NCI-H2171 treated with DMSO at 0.1 percent for 48 hours (cell line): ENCODE results near the gene NCAPD2.
A peak's percentile ranks its signal among the peaks of the same experiment; 100 is the strongest.
"Not testable (repeated sequence)": the region's sequence is repeated elsewhere in the genome, so short reads cannot be mapped to it uniquely, and the experiment has no call there.

Source experiments
- DNase-seq: peaks from one replicate; lab custom pipeline; 2025; lab: John Stamatoyannopoulos, UW

The NCAPD2 gene

DNA sequence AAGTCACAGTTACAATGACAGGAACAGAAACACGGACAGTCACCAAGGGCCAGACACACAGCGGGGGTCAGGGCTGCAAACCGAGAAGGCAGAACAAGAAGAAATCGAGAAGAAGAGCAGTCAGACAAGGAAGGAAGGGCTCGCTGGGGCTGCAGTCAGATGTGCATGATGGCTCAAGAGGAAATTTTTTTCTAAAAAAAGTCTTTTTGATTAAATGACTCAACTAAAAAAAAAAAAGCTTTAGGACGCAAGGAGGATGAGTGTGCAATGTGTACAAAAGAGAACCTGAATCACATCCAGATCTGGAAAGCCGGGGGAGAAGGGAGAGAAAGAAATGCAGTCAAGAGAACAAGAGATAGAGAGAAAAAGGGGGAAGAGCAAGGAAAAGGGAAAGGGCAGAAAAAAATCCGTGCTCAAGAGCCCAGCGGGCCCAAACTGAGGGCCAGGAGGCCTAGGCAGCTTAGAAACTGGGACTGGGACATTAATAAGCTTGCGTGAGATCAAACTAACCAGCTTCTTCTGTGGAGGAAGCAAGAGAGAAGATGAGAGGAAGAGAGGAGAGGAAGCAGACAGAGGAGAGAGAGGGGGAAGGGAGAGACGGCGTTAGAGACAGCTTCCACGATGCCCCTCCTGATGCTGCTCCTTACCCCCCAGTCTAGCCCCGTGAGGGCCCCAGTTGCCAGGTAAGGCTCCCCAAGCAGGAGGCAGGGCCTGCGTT is 55.2 kb downstream of the NCAPD2 start:
- DNase-seq = no peak

DNA sequence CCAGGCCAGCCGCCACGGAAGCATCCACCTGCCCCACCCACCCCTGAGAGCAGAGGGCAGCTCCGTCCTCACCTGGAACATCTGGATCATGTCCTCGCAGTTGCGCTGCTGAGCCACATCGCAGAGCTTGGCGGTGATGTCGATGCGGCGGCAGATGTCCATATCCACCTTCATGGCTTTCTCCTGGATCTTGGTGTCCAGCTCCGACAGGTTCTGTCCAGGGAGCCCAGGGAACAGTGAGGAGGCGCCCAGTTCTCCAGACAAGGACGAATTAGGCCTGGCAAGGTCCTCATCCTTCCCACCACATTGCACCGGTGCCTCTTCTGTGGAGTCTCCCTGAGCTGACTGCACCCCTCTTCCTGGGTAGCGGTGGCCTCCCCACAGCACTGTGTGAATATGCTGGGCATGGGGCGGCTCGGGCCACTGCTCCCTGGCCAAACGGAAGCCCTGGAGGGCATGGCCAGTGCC is 55.8 kb downstream of the NCAPD2 start:
- DNase-seq = no peak

DNA sequence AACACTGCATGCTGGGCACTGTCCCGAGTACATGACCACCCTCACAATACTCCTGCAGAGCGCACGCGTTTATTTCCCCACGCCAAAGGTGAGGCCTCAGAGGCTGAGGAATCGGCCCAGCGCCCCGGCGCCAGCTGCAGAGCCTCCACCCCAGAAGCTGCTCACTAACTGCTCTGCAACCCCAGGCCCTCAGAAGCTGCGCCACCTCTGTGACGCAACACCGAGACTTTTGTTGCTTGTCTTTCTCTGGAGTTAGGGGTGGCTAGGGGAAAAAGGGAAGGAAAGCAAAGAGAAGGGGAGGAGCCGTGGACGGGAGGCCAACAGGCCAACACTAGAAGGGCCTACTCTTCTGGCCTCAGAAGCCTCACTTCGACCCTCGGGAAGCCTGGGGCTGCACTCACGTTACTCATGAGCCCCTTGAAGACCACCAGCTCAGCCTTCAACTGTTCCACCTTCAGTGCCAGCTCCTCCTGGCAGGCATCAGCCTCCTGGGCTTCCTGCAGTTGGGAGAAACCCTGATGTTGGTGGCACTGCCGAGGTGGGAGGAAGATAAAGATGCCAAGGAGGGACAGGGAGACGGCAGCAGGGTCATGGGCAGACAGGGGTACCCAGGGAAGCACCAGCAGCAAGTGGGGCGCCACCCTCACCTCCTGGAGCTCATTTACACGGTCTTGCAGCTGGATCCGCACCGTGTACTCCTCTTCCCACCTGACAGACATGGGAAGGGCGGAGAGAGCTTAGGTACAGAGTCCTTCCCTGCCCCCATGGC is 56.6 kb downstream of the NCAPD2 start:
- DNase-seq = no peak

DNA sequence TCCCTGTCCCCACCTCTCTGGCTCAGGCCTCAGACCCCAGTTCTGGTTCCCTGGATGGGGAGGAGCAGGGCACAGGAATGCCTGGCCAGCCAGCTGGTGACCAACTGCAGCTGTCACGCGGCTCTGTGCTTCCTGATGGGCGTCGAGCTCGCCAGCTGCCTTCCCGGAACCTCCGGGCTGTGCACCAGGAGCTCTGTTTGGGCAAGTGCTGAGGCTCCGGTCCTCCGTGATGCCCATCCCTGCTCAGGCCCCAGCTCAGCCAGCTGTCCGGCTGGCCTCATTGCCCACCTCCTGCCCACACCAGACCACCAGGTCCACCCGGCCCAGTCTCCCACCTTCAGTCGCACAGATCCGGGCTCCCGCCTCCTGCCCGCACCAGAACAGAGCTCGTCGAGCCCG is 57.2 kb downstream of the NCAPD2 start:
- DNase-seq = no peak

DNA sequence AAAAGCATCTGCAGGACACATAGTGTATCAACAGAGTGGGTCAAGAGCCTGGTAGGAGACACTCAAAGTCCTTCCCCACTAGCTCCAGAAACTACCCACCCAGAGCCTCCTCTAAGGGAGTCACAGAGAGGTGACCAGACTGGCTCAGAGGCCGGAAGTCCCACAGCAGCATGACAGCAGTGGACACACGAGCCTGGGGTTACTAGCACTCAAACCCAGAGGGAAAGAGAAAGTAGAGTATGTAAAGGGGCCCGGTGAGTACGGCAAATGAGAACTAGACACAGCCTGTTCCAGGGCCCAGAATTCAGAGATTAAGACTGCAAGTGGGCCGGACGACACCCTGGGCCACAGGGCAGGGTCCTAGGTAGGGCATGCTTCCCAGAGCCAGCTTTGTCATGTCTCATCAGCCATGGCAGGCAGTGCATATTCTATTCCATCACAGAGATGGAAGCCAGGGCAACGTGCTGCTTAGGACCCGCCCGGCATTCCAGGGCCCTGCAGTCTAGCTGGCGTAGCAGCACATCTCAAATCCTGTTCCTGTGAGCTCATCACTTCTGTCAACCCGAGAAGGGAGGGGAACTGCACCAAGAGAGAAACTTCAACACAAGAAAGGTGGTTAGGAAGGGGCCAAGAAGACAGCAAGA is 57.7 kb downstream of the NCAPD2 start:
- no peak for DNase-seq

DNA sequence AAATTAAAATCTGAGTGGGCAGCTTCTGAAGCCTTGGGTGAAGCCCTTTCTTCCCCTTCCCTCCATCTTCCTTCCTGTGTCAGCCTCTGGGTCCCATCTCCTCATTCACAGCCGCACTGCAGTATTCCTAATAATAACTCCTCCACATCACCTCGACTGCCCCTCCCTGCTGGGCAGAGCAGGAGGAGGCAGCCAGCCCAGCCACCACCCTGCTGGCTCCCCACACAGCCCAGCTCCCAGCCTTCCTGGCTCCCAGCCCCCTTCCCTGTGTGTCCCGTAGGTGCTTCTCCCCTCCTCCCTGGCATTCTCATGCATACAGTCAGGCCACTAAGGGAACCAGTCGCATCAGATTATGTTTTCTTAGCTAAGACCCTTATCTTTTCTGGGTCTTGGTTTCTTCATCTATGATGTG is 58.2 kb downstream of the NCAPD2 start:
- no peak for DNase-seq

DNA sequence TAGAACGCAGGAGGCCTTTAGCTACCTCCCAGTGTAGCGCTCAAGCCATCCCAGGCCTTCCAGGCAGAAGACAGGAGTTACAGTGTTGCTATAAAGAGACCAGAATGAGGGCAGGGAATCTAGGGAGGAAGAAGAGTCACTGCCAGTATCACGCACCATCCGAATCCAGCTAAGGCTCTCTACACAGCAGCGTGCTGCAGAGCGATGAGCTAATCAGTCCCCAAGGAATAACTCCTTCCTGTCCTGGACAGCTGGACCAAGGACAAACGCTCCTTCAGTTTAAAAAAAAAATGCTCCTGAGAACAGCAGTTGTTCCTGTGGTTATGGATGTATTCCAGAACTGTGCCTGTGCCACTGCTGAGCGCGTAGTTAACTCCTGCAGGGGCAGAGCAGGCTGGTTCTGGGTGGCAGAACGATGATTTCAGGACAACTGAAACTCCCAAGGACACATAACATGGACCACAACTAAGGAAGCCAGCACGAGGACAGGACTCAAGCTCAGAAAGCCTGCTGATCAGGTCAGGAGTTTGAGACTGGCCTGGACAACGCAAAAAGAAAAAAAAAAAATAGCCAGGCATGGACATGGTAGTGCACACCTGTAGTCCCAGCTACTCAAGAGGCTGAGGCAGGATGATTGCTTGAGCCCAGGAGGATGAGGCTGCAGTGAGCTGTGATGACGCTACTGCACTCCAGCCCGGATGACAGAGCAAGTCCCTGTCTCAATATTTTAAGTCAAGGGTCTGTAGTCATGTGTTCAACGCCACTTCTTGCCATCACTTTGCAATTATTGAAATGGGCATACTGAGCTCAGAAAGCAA is 59.4 kb downstream of the NCAPD2 start:
- DNase-seq = peak; percentile 87

DNA sequence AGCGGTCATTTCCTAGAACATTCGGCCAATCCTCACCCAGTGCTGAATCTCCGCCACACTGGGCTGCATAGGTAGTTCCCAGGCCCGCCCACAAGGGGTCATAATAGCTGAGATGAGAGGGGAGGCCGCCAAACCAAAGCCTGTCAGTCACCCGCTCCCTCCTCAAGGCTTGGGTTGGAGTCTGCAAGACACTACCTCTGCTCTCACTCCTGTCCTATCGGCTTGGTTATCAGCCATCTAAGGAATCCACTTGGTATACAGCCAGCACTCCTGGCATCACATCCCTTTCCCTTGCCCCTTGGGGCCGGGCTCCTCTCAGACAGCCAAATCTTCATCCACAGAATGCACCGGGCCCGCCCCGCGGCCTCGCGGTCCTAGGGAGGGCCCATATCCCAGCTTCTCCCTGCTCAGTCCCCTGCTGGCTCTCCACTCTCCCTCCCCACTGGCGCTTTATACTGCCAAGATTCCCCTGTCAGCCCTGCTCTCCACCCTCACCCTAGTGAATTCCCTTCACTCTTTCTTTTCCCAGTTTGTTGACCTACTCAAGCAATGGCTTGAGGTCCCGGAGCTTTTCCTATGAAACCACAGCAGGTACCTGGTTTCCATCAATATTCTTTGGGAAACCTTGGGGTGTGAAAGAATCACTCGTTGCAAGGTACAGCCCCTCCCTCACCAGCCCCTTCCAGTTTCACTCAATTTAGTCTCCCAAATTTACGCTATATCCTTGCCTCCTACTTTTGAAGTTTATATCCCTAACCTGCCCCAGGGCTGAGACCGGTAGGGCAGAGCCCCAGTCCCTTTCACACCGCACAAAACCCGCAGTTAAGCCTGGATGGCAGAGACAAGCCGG is 60.5 kb downstream of the NCAPD2 start:
- peak; percentile 94 for DNase-seq

DNA sequence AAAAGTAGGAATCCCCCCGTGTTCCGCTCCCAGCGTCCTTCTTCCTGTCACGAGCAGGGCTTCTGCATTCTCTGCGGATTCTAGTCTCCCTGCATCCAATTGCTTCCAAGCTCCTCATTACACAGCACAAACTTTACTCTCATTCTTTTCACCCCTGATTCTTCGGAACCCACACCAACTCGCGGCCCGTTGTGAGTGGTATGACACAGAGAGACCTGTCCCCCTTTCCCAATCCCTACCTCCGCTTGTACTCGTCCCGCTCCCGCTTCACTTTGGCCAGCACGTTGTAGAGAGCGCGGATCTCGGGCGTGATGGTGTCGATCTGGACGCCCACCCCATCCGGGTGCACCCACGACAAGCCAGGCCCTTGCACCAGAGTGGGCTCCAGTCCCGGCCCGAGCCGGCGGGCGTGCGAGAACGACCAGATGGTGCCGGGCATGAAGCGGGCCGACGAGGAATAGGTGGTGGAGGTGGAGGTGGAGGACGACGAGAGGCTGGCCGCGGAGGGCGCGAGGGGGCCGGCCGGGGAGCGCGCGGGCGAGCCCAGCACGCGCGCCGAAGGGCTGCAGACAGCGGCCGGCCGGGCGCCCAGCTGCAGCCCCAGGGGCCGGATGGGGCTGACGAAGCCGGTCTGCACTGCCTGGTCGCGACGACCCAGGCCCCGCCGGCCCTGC is 61.3 kb downstream of the NCAPD2 start:
- no peak for DNase-seq

DNA sequence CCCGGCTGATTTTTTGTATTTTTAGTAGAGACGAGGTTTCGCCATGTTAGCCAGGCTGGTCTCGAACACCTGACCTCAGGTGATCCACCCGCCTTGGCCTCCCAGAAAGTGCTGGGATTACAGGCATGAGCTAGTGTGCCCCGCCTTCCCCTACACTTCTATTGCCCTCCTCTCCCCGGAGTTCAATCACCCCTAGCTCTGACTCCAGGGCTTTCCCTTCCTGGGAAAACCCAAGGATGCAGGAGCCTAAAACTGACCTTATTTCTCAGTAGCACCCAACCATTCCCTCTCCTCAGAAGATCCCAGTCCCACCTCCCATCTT is 62.6 kb downstream of the NCAPD2 start:
- DNase-seq = not testable (repeated sequence)

DNA sequence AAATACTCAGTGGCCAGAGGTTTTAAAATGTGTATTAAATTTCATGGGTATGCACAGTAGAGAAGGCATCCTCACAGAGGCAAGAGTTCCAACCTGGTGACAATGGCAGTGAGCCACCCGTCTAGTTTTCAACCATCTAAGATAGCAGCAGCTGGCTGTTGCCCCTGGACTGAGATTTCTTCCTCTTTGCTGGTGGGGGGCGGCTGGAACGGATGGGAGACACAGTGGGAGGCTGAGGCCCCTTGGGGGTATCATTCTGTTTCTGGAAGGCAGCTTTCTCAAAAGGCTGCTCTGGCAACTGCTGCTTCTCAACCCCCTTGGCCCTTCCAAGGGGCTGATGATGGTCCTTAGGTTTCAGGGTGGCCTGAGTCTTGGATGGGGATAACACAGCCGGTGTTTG is 63.0 kb downstream of the NCAPD2 start:
- no peak for DNase-seq

DNA sequence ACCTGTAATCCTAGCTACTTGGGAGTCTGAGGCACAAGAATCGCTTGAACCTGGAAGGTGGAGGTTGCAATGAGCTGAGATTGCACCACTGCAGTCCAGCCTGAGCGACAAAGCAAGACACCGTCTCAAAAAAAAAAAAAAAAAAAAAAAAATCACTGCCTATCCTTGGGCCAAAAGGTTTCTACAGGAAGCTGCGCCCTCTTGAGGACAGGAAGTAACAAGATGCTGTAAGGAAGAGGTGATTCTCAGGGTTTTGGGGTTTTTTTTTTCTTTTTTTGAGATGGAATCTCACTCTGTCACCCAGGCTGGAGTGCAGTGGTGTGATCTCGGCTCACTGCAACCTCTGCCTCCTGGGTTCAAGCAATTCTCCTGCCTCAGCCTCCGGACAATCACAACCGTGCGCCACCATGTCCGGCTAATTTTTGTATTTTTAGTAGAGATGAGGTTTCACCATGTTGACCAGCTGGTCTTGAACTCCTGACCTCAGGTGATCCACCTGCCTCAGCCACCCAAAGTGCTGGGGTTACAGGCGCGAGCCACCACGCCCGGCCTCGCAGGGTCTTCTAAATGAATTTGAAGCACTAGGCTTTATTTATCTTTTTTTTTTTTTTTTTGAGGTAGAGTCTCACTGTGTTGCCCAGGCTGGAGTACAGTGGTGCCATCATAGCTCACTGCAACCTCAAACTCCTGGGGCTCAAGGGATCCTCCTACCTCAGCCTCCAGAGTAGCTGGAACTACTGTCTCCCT is 64.3 kb downstream of the NCAPD2 start:
- peak; percentile 94 for DNase-seq

DNA sequence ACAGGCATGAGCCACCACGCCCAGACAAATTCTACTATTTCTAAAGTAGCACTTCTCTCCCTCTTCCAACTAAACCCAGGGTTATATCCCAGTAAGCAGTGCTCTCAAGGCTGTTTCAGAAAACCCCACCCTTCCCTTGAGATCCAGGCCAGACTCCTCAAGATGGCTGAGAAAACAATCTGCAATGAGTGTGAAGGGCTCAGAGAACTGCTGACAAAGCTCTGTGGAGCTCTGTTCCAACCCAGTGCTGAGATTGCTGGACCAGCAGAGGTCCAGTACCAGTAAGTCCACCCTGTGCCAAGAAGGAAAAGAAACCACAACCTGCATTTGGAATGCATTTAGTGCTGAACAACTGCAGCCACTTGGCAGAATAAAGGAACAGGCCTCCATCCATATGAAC is 65.6 kb downstream of the NCAPD2 start:
- DNase-seq = no peak

DNA sequence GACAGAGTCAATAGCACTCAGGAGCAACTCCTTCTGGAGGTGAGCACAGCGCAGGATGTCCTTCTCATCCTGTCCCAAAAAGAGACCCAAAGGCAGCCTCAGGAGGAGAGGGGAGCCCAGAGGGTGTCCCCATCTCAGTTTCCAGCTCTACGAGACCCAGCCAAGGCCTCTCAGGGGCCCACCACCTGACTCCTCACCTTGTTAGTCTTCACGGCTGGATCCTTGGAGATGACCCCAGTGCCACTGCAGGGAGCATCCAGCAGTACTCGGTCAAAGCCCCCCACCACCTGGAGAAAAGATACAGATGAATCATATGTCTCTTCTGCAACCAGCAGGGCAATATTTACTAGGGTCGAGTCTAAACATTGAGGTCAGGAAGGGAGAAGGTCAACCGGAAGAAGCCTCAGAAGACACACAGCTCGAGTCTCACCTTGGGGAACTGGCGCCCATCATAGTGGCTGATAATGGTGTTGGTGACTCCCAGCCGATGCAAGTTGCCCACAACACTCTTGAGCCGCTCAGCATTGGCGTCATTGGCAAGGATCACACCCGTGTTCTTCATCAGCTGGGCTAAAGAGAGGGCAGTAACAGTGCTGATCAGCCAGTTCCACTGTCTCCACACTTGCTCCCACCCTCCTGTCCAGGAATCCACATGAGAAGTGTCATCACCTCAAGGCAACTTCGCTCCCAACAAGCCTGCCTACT is 66.8 kb downstream of the NCAPD2 start:
- DNase-seq = no peak

DNA sequence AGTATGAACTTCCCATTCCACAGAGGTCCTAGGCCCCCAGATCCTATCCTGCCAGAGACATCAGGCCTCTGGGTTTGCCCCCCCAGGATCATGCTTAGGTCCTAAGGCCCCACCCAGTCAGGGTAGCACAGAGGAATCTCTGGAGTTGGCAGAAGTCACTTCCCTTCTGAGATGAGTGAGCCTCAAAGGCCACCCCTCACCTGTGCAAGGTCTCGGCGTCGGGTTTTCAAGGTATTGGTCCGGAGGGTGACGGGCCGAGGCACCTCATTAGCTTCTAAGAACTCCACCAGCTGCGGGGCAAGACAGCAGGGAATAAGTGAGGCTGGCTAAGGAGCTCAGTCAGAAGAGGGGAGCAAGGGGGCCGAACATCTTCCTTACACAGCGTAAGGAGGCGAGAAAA is 69.0 kb downstream of the NCAPD2 start:
- DNase-seq = no peak

DNA sequence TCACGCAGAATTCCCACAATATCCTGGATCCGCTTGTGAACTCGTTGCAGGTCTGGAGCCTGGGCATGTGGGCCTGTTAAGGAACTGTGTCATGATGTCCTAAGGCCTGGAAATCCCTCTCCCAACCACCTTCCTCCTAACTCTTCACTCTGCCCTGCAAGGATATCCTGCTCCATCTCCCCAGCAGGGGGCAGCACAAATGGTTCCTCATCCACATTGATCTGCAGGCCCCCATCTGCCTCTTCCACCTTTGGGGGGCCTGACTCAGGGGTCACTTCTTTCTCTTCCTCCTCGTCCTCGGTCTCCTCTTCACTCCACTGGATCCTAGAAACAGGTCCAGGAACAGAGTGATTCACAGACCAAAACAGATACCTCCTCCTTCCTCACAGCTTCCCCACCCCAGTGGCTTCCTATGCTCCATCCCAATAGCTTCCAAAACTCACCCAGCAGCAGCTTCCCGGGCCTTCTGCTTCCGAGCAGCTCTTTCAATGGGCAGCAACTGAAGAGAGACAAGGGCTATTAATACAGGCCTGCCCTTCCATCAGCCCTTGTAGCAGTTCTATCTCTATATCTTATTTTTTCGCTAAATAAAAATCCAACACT is 69.6 kb downstream of the NCAPD2 start:
- DNase-seq = peak; percentile 63

DNA sequence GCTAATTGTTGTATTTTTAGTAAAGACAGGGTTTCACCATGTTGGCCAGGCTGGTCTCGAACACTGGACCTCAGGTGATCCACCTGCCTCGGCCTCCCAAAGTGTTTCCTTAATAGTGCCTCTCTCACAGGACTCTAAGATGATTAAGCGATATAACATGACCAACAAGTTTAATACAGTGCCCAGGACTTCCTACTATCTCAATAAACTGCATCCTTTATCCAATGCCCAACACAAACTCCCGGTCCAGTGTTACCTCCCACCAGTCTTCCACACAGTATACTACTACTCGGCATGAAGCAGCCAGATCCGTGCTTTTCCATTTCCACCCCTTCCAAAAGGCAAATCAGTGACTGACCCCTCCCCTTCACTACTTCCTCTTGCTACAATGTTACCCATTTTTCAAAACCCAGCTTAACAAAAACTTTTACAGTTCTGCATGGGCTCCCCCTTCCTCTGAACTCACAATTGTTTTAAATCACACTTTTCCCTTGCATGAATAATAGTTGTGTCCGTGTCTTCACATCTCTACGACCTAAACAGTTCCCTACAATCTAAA is 73.3 kb downstream of the NCAPD2 start:
- DNase-seq = no peak

DNA sequence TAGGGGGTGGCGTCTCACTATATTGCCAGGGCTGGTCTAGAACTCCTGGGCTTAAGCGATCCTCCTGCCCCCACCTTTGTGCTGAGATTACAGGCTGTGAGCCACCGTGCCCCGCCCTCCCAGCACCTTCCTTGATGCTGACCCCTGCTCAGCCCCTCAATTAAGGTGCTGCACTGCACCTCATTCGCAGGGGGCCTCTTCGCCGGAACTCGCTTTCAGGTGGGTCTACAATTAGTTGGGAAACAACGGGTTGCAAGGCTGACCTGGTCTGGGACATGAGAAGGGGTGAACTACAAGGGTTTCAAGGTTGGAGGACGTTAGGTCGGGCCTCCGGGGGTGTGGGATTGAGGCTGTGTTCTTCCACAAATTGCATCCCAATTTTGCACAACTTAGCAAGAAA is 75.4 kb downstream of the NCAPD2 start:
- no peak for DNase-seq

DNA sequence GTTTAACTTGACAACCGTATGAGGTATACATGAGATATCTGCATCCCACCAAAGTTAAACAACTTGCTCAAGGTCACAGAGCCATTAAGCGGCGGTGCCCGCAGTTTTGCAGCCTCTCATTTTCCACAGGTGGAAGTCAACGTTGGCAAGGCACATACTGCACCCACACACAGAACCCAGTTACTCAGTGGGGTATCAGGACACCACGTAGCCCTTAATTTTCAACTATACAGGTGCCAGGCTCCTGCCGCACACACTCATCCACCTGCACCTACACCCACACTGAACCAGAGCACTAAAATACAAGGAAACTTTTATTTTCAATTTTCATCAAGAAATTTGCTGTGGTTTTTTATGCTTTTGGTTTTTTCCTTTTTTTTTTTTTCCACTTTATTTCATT is 75.9 kb downstream of the NCAPD2 start:
- no peak for DNase-seq
